Iris pigment epithelial cell (primary cell): ENCODE data around the gene NELL1.

Experiments
- DNase-seq: peaks from one replicate; pipeline ENCODE4 v3.0.0-alpha.2; 2011; ENCODE audit warnings: low read depth

The NELL1 gene

GRCh38 chr11:21350613-21351012 is 681.2 kb downstream of the NELL1 start:
- DNase-seq, result no peak

- no peak for DNase-seq
Measured at GRCh38 chr11:21353425-21353824, 684.0 kb downstream of the NELL1 start.

GRCh38 chr11:21364866-21365624 is 695.7 kb downstream of the NELL1 start:
- DNase-seq, result no peak

GRCh38 chr11:21369947-21370346 is 700.6 kb downstream of the NELL1 start:
- no peak for DNase-seq

- DNase-seq, result no peak
Measured at GRCh38 chr11:21371044-21371443, 701.7 kb downstream of the NELL1 start.

- DNase-seq, result no peak
Measured at GRCh38 chr11:21372672-21373071, 703.3 kb downstream of the NELL1 start.

- DNase-seq, result no peak
Measured at GRCh38 chr11:21374376-21374775, 705.0 kb downstream of the NELL1 start.

GRCh38 chr11:21385669-21386440 is 716.5 kb downstream of the NELL1 start:
- DNase-seq, result no peak

GRCh38 chr11:21390430-21390829 is 721.0 kb downstream of the NELL1 start:
- DNase-seq, result no peak

GRCh38 chr11:21396342-21397008 is 727.1 kb downstream of the NELL1 start:
- DNase-seq, result no peak

- no peak for DNase-seq
Measured at GRCh38 chr11:21398195-21398594, 728.8 kb downstream of the NELL1 start.

- DNase-seq, result no peak
Measured at GRCh38 chr11:21401496-21401895, 732.1 kb downstream of the NELL1 start.

GRCh38 chr11:21402274-21402673 is 732.9 kb downstream of the NELL1 start:
- DNase-seq, result no peak

- DNase-seq, result no peak
Measured at GRCh38 chr11:21403069-21403468, 733.7 kb downstream of the NELL1 start.

GRCh38 chr11:21405422-21405821 is 736.0 kb downstream of the NELL1 start:
- DNase-seq, result no peak

- DNase-seq, result no peak
Measured at GRCh38 chr11:21410513-21410912, 741.1 kb downstream of the NELL1 start.

- no peak for DNase-seq
Measured at GRCh38 chr11:21411104-21411503, 741.7 kb downstream of the NELL1 start.

GRCh38 chr11:21411597-21411996 is 742.2 kb downstream of the NELL1 start:
- no peak for DNase-seq

- DNase-seq, result no peak
Measured at GRCh38 chr11:21412652-21413383, 743.4 kb downstream of the NELL1 start.

- DNase-seq, result no peak
Measured at GRCh38 chr11:21414953-21415352, 745.6 kb downstream of the NELL1 start.

- no peak for DNase-seq
Measured at GRCh38 chr11:21415606-21416005, 746.2 kb downstream of the NELL1 start.

- DNase-seq, result no peak
Measured at GRCh38 chr11:21421711-21422329, 752.4 kb downstream of the NELL1 start.
